GM12873 (cell line): ENCODE measurements around the gene MMP28.

Experiments
- TF ChIP-seq, protein P1 (sequence below): IDR thresholded peaks from 2 replicates; pipeline ENCODE4 v1.5.1; 2012; ENCODE audit warnings: low read depth, mild to moderate bottlenecking, moderate library complexity, low read length, control low read depth; ENCODE audit not compliant: insufficient read depth; ENCODE audit errors: missing control alignments

MMP28 gene

GRCh38 chr17:35808962-35809854, 13.8 kb upstream of the MMP28 start, which contains the start of gene TAF15:
TAF15 (plus strand) TSS chr17:35809484; CDS start chr17:35809570, 86 bp downstream.
- TF ChIP-seq, protein P1, sequence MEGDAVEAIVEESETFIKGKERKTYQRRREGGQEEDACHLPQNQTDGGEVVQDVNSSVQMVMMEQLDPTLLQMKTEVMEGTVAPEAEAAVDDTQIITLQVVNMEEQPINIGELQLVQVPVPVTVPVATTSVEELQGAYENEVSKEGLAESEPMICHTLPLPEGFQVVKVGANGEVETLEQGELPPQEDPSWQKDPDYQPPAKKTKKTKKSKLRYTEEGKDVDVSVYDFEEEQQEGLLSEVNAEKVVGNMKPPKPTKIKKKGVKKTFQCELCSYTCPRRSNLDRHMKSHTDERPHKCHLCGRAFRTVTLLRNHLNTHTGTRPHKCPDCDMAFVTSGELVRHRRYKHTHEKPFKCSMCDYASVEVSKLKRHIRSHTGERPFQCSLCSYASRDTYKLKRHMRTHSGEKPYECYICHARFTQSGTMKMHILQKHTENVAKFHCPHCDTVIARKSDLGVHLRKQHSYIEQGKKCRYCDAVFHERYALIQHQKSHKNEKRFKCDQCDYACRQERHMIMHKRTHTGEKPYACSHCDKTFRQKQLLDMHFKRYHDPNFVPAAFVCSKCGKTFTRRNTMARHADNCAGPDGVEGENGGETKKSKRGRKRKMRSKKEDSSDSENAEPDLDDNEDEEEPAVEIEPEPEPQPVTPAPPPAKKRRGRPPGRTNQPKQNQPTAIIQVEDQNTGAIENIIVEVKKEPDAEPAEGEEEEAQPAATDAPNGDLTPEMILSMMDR = peak; percentile 83

DNA sequence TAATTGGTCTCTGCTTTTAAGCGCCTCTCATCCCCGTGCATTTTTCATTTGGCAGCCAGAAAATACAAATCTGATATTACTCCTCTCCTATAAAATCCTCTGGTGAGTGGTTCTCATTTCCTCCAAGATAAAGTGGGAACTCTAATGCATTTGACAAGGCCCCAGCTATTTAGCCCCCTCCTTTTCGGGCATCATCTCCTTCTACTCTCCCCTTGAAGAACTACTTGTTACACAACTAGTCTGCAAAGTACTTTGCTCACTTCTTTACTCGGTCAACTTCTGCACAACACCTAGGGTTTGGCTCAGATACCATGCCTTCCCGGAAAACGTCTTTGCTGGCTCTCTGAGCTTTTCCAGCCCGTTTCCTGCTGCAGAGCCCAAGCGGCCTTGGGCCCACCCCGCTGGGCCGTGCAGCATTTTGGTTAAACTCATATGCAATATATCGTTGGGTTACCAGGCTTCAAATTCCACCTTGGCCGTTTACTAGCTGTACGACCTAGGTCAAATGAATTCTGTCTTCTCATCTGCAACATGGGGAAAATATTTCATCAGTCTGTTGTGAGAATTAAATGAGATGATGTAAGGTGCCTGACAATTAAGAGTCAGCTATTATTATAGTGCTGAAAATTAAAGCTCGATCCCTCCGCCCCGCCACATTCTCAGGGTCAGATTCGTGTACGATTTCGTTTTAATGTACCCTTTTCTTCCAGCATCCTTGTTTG, 13.0 kb upstream of the MMP28 start:
- TF ChIP-seq, protein P1 = no peak

DNA sequence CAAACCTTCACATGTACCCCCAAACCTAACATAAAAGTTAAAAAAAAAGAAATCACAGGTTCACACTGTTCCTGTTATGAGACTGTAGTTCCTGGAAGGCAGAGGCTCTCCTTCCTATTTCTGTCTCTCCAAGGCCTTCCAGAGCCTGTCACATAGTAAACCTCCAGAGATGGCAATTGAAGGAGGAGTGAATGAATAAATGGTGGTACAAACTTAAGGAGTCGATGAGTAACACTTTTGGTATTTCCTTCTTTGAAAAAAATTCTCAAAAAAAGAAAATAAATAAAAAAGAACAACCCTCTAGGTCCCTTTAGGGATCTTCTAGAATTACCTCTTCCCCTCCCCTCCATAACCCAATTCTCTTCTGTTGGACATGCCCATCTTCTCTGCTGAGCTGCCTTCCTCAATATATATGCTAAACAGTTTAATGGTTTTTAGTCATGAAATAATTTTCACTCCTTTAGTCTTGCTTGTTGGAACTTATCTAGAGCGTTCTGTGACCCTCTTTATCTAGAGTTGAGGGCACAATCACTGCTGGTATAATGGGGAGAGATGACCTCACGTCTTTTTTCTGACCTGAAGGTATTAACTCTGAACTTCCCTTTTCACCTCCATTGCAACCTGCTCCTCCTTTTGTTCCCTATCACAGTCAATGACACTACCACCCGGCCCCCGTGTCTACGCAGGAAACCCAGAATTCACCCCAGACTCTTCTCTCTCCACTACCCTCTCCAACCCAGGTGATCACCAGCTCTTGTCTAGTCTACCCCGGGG, 12.1 kb upstream of the MMP28 start:
- TF ChIP-seq, protein P1 = no peak

DNA sequence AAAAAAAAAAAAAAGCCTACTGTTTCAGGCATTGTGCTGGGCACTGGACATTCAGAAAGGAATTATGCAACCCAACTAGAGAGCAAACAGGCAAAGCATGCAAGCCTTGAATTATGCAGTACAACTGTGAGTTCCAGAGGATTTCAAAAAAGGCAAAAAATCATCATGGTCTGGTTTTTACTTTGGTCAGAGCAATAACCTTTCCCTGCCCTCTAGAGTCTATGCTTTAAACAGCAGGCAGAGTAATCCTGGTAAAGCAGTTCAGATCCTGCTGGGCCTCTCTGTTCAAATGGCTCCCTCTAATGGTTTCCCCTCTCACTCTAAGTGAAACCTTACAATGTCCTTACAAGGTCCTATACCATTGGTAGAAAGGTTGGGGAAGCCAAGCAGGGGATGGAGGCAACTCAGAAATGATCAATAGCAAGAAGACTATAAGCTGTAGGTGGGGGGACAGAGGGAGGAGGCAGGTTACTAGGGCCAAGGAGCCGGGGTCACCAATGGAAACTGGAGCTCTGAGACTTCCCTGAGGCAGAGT, 9.3 kb upstream of the MMP28 start:
- TF ChIP-seq, protein P1 = peak; percentile 89

- TF ChIP-seq, protein P1 = no peak
Observed at GRCh38 chr17:35801583-35802224, 6.3 kb upstream of the MMP28 start.

DNA sequence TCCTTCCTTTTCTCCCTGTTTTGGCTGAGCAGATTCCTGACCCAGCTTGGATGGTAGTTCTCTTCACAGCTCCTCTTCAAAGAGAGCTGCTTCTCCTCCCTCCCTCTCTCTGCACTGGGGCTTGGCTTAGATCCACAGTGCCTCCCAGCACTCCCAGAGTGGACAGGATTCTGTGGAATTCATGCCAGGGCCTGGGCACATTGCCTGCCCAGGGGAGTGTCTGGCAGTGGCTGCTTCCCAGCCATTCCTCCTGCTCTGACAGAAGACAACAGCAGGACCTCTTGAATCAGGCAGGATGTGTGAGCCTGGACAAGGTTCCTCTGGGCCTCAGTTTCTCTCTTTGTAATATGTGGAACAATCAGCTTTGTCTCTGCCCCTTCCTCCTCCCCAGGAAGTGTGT, 4.5 kb upstream of the MMP28 start:
- TF ChIP-seq, protein P1 = no peak
